Measurements from ENCODE around the gene CERK. TPM values are rescaled to one million over a fixed set of nuclear protein-coding genes. Genes with fewer than 3 reads are reported as not detected.
"Not testable (repeated sequence)": the region's sequence is repeated elsewhere in the genome, so short reads cannot be mapped to it uniquely, and the experiment has no call there.

Gene CERK
- total RNA-seq, 2 experiments from 2014 or later: 41.8 to 47.1 TPM

DNA sequence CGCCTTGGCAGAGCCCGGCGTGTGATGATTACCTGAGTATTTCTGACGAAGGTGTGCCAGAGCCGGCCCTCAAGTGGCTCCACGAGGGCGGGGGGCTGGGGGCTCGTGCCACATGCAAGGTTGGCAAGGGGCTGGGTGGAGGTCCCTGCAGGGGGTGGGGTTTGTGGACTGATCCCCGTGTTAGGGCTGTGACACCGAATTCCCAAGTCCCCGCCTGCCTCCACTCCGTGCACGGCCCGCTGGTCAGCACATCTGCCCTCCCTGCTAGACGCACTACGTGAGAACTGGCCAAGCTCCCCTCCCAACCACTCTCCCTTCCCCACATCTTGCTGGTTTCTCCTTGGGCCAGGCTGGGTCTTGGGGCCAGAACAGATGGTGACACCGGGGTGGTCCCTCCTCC lies 83.6 kb downstream of the CERK start:
- no peak for DNase-seq
- Mint-ChIP-seq H3K27ac (no peak overlapping the region), H3K4me3 (no peak overlapping the region), H3K27me3 (no peaks in the 10 kb centered on the region), H3K4me1 (peaks cover 17% of the 10 kb centered on the region), H3K9me3 (no peaks in the 10 kb centered on the region), H3K36me3 (ENCODE audit: low read depth) (peaks cover 2% of the 10 kb centered on the region)
- CTCF ChIA-PET: interaction anchor here (1.5 to 2.7 kb wide), 2 partner anchors 9 to 91 kb away, joined by 3 to 8 read pairs; no protein-coding TSS in a partner anchor
- POLR2A ChIA-PET: no interaction called here

GRCh38 chr22:46653596-46653995 lies 84.5 kb downstream of the CERK start:
- H3K36me3 Mint-ChIP-seq (ENCODE audit: low read depth): peaks cover 2% of the 10 kb centered on the region
- no peak for DNase-seq
- ChIA-PET POLR2A (no interaction called here), CTCF (interaction anchor here (2.7 kb wide), 1 partner anchor 90 kb away, joined by 8 read pairs; no protein-coding TSS in a partner anchor)
- no peak overlapping the region for H3K4me3 Mint-ChIP-seq
- peaks cover 17% of the 10 kb centered on the region for H3K4me1 Mint-ChIP-seq
- no peaks in the 10 kb centered on the region for H3K27me3 Mint-ChIP-seq
- H3K27ac Mint-ChIP-seq: no peak overlapping the region
- H3K9me3 Mint-ChIP-seq: no peaks in the 10 kb centered on the region

DNA sequence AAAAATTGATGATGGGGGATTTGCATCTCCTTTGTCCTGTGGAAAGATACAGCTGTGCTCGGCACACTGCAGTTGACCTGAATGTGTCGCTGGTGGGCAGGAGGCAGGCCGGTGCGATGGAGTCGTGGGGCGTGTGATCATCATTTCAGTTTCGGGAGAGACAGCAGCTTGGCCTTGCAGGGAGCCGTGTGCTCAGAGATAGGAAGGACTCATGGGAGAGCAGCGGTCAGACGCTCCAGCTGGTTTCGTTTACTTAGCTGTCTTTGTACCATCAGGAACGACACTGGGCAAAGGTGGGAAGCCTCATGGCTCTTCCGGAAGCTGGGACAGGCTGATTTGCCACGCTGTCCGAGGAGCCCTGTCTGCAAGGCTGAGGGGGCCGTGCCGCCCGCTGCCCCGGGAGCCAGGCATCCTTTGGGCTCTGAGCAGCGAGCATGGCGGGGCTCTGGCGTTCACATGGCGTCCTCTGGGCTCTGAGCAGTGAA lies 85.2 kb downstream of the CERK start:
- ChIA-PET CTCF (interaction anchor here (0.6 to 2.7 kb wide), 2 partner anchors 64 to 89 kb away, joined by 3 to 8 read pairs; no protein-coding TSS in a partner anchor), POLR2A (no interaction called here)
- Mint-ChIP-seq H3K27ac (no peak overlapping the region), H3K4me1 (peaks cover 17% of the 10 kb centered on the region), H3K9me3 (peaks cover 5% of the 10 kb centered on the region), H3K36me3 (ENCODE audit: low read depth) (peaks cover 2% of the 10 kb centered on the region), H3K27me3 (no peaks in the 10 kb centered on the region), H3K4me3 (no peak overlapping the region)
- no peak for DNase-seq

DNA sequence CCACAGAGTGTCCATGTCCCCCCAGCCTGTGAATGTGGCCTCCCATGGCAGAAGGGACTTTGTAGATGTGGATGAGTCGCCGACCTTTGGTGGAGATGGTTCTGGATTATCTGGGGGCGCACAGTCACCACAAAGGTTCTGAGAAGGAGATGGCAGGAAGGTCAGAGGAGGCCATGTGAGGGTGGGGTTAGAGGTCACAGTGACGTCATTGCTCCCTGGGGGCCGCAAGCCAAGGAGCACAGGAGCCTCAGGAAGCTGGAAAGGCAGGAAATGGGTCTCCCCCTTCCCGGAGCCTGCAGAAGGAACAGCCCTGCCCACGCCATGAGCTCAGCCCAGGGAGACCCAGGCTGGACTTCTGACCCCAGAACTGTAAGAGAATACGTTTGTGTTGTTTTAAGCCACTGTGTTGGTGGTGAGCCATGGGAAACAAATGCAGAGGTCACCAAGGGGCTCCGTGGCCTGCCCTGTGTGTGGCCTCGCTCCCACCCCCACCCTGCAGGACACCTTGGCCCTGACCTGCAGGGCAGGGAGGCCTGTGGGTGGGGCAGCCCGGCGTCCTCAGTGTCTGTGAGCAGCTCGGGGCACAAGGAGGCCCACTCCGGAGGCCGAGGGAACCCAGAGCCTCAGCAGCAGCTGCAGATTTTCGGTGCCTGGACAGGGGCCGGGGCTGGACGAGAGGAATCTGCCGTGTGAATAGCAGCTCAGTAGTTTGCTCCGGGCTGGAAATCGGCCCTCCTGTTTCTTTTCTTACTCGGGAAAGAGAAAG lies 85.8 kb downstream of the CERK start:
- DNase-seq: no peak
- peaks cover 17% of the 10 kb centered on the region for H3K4me1 Mint-ChIP-seq
- ChIA-PET CTCF (interaction anchor here (0.6 kb wide), 1 partner anchor 64 kb away, joined by 3 read pairs; no protein-coding TSS in a partner anchor), POLR2A (no interaction called here)
- H3K4me3 Mint-ChIP-seq: no peak overlapping the region
- H3K27me3 Mint-ChIP-seq: no peaks in the 10 kb centered on the region
- peaks cover 2% of the 10 kb centered on the region for H3K36me3 Mint-ChIP-seq (ENCODE audit: low read depth)
- peaks cover 7% of the 10 kb centered on the region for H3K9me3 Mint-ChIP-seq
- H3K27ac Mint-ChIP-seq: no peak overlapping the region

DNA sequence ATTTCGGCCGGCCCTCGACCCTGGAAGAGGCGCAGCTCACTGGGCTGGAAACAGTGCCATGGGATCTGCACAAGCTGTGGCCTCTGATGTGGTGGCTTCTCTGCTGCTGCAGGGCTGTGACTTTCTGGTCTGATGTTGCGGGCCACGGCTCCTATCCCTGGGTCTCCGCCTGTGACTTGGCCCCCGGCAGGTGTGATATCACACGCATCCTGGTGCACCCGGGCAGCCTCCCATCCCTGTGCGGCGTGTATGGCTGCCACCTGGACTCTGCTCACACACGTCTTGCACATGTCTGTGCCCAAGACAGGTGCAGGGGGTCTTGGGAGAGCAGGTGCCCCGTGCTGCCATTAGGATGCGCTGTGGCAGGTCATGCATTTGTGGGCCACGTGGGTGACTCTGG lies 86.7 kb downstream of the CERK start:
- no peak for DNase-seq
- Mint-ChIP-seq H3K9me3 (peaks cover 7% of the 10 kb centered on the region), H3K36me3 (ENCODE audit: low read depth) (peaks cover 2% of the 10 kb centered on the region), H3K27ac (no peak overlapping the region), H3K4me3 (no peak overlapping the region), H3K4me1 (peaks cover 17% of the 10 kb centered on the region), H3K27me3 (no peaks in the 10 kb centered on the region)
- CTCF ChIA-PET: no interaction called here
- POLR2A ChIA-PET: no interaction called here

- Mint-ChIP-seq H3K9me3 (peaks cover 7% of the 10 kb centered on the region), H3K27me3 (no peaks in the 10 kb centered on the region), H3K27ac (no peak overlapping the region), H3K4me3 (no peak overlapping the region), H3K36me3 (ENCODE audit: low read depth) (peaks cover 2% of the 10 kb centered on the region), H3K4me1 (peaks cover 17% of the 10 kb centered on the region)
- no peak for DNase-seq
- ChIA-PET POLR2A (no interaction called here), CTCF (no interaction called here)
Observed at GRCh38 chr22:46650078-46650810, 87.8 kb downstream of the CERK start.

GRCh38 chr22:46649141-46650077 lies 88.6 kb downstream of the CERK start:
- H3K9me3 Mint-ChIP-seq: peaks cover 7% of the 10 kb centered on the region
- no peaks in the 10 kb centered on the region for H3K27me3 Mint-ChIP-seq
- CTCF ChIA-PET: interaction anchor here (0.6 kb wide), 1 partner anchor 14 kb away, joined by 3 read pairs; no protein-coding TSS in a partner anchor
- no peak for DNase-seq
- POLR2A ChIA-PET: no interaction called here
- peaks cover 15% of the 10 kb centered on the region for H3K4me1 Mint-ChIP-seq
- no peak overlapping the region for H3K4me3 Mint-ChIP-seq
- peaks cover 2% of the 10 kb centered on the region for H3K36me3 Mint-ChIP-seq (ENCODE audit: low read depth)
- H3K27ac Mint-ChIP-seq: no peak overlapping the region

DNA sequence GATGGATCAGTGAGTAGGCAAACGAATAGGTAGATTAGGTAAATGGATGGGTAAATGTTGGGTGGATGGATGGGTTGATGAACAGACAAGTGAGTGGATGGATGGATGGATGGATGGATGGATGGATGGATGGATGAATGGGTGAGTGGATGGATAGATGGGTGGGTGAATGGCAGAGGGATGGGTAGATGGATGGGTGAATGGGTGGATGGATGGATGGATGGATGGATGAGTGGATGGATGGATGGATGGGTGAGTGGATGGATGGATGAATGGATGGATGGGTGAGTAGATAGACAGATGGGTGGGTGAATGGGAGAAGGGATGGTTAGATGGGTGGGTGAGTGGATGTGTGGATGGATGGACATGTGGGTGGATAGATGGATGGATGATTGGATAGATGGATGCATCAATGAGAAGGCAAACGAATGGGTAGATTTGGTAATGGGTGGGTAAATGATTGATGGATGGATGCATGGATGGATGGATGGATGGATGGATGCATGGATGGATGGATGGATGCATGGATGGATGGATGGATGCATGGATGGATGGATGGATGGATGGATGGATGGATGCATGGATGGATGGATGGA lies 89.7 kb downstream of the CERK start:
- H3K36me3 Mint-ChIP-seq (ENCODE audit: low read depth); H3K4me1 Mint-ChIP-seq; H3K27ac Mint-ChIP-seq; DNase-seq; POLR2A ChIA-PET; H3K9me3 Mint-ChIP-seq; H3K27me3 Mint-ChIP-seq; H3K4me3 Mint-ChIP-seq; CTCF ChIA-PET: not testable (repeated sequence)

DNA sequence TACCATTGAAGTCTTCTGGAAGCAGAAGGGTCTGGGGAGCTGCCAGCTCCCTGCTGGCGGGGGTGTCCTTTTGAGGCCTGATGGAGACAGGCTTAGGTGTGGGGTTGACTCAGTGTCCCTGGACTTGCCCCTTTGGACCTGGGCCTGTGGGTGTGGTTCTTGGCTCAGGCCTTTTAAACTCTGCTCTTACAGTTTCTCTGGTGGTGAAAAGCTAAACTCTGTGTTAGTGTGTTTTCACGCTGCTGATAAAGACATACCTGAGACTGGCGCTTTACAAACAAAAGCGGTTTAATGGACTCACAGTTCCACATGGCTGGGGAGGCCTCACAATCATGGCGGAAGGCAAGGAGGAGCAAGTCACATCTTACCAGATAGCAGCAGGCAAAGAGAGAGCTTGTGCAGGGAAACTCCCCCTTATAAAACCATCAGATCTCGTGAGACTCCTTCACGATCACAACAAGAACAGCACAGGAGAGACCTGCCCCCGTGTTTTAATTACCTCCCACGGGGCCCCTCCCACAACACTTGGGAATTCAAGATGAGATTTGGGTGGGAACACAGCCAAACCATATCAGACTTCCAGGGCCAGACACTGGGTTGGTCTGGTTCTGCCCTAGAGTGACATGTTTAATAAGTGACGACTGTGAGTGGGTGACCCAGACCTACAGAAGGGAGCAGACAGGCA lies 91.4 kb downstream of the CERK start:
- Mint-ChIP-seq H3K36me3 (ENCODE audit: low read depth) (peaks cover 2% of the 10 kb centered on the region), H3K27ac (no peak overlapping the region), H3K9me3 (peaks cover 10% of the 10 kb centered on the region), H3K4me1 (no peaks in the 10 kb centered on the region), H3K4me3 (no peak overlapping the region), H3K27me3 (no peaks in the 10 kb centered on the region)
- ChIA-PET POLR2A (no interaction called here), CTCF (no interaction called here)
- no peak for DNase-seq

GRCh38 chr22:46642840-46643480 lies 95.1 kb downstream of the CERK start:
- H3K36me3 Mint-ChIP-seq (ENCODE audit: low read depth); H3K9me3 Mint-ChIP-seq; H3K4me3 Mint-ChIP-seq; H3K4me1 Mint-ChIP-seq; POLR2A ChIA-PET; DNase-seq; H3K27me3 Mint-ChIP-seq; H3K27ac Mint-ChIP-seq; CTCF ChIA-PET: not testable (repeated sequence)

- Mint-ChIP-seq H3K27ac (no peak overlapping the region), H3K4me1 (no peaks in the 10 kb centered on the region), H3K27me3 (no peaks in the 10 kb centered on the region), H3K4me3 (no peak overlapping the region), H3K36me3 (ENCODE audit: low read depth) (peaks cover 2% of the 10 kb centered on the region), H3K9me3 (peaks cover 2% of the 10 kb centered on the region)
- no peak for DNase-seq
- POLR2A ChIA-PET: no interaction called here
- CTCF ChIA-PET: no interaction called here
Observed at GRCh38 chr22:46641811-46642266, 96.2 kb downstream of the CERK start.

Data from activated CD4-positive, alpha-beta T cell treated with anti-CD3 and anti-CD28 coated beads, Interleukin-2, amount 10 ng/mL, durations not matched to agents 7 days and 5 days (primary cell).